HepG2 (cell line): ENCODE measurements around the gene COL2A1.

Experiments used
- ARID5B ChIP-seq: IDR thresholded peaks from 2 replicates; pipeline ENCODE4 v1.4.0; 2020; ENCODE audit warnings: mild to moderate bottlenecking, missing genetic modification reagents
- CREB1 ChIP-seq, 2 experiments: fragments of 450-650 bp in 1 of 2; IDR thresholded peaks; 2 replicates each; pipeline ENCODE4 v1.6.1; 2016 to 2017; ENCODE audit warnings: control low read depth in 1 of 2, mild to moderate bottlenecking in 1 of 2, missing compliant biosample characterization in 1 of 2, missing genetic modification characterization in 1 of 2
- CTCF ChIP-seq: sonication (generic); formaldehyde crosslinking; IDR thresholded peaks from 2 replicates; pipeline ENCODE4 v1.5.0; 2020; ENCODE audit warnings: mild to moderate bottlenecking, missing genetic modification reagents, moderate library complexity
- KLF6 ChIP-seq: IDR thresholded peaks from 2 replicates; pipeline ENCODE4 v1.8.0; 2016; ENCODE audit warnings: missing biosample characterization, missing genetic modification reagents
- POLR2A ChIP-seq, 2 experiments: IDR thresholded peaks; 2 replicates each; pipeline ENCODE4 v1.6.1; 2011; ENCODE audit warnings: low read depth in 2 of 2, low read length in 2 of 2, mild to moderate bottlenecking in 1 of 2, moderate library complexity in 1 of 2; ENCODE audit not compliant: insufficient read depth in 1 of 2
- SKI ChIP-seq: fragments of 450-650 bp; IDR thresholded peaks from one replicate; pipeline ENCODE4 v1.6.1; 2018; ENCODE audit warnings: mild to moderate bottlenecking; ENCODE audit not compliant: partially characterized antibody
- TOE1 ChIP-seq: sonication (generic); formaldehyde crosslinking; IDR thresholded peaks from 2 replicates; pipeline ENCODE4 v1.4.0; 2020; ENCODE audit warnings: mild to moderate bottlenecking, missing genetic modification reagents
- ZNF143 ChIP-seq: sonication (generic); formaldehyde crosslinking; IDR thresholded peaks from 2 replicates; pipeline ENCODE4 v1.4.0; 2020; ENCODE audit warnings: missing genetic modification reagents
- TF ChIP-seq, protein P1 (sequence below): IDR thresholded peaks from 2 replicates; pipeline ENCODE4 v1.6.1; 2012; ENCODE audit warnings: low read depth, low read length, improper control_type of control experiment
- TF ChIP-seq, protein P2 (sequence below): sonication (generic); formaldehyde crosslinking; IDR thresholded peaks from 2 replicates; pipeline ENCODE4 v1.4.0; 2020; ENCODE audit warnings: missing genetic modification reagents

DNA sequence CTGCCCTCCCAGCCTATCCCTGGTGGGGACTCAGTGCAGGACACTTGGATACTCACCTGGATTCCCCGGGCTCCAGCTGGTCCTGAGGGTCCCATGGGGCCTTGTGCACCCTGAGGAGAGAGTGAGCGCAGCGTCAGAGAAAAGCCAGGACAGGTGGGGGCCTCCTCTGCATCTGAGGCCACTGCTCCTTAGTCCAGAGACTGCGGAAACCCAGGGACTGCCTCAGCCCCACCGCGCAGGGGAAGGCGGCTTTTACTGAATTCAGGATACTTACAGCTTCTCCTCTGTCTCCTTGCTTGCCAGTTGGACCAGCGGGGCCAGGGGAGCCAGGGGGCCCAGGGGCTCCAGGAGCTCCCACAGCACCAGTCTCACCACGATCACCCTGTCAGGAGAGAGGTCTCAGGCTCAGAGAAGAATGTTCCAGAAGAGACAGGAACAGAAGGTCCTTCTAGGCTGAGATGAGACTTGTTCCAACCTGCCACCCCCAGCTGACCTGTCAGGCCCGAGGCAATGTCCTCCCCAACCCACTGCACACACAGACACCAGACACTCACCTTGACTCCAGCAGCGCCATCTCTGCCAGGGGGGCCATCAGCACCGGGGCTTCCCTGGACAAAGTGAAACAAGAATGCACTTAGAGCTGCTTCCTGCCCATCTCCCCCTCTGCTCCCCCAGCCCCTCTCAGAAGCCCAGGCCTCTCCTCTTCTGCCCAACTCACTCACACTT lies 27.1 kb downstream of the COL2A1 start:
- TF ChIP-seq ARID5B (CRISPR knock-in tag) (no peak), CTCF (CRISPR knock-in tag) (no peak), POLR2A (IDR thresholded peaks at IDR 0.05; ENCODE audit: insufficient read depth in 1 of 2, low read depth in 2 of 2, low read length in 2 of 2) (no peak), TOE1 (CRISPR knock-in tag) (no peak), ZNF143 (CRISPR knock-in tag) (no peak), SKI (no peak), CREB1 (IDR thresholded peaks at IDR 0.05) (no peak), CREB1 (CRISPR knock-in tag; IDR thresholded peaks at IDR 0.05) (no peak), KLF6 (CRISPR knock-in tag) (no peak)
- TF ChIP-seq, protein P1, sequence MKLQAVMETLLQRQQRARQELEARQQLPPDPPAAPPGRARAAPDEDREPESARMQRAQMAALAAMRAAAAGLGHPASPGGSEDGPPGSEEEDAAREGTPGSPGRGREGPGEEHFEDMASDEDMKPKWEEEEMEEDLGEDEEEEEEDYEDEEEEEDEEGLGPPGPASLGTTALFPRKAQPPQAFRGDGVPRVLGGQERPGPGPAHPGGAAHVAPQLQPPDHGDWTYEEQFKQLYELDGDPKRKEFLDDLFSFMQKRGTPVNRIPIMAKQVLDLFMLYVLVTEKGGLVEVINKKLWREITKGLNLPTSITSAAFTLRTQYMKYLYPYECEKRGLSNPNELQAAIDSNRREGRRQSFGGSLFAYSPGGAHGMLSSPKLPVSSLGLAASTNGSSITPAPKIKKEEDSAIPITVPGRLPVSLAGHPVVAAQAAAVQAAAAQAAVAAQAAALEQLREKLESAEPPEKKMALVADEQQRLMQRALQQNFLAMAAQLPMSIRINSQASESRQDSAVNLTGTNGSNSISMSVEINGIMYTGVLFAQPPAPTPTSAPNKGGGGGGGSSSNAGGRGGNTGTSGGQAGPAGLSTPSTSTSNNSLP = no peak
- TF ChIP-seq, protein P2, sequence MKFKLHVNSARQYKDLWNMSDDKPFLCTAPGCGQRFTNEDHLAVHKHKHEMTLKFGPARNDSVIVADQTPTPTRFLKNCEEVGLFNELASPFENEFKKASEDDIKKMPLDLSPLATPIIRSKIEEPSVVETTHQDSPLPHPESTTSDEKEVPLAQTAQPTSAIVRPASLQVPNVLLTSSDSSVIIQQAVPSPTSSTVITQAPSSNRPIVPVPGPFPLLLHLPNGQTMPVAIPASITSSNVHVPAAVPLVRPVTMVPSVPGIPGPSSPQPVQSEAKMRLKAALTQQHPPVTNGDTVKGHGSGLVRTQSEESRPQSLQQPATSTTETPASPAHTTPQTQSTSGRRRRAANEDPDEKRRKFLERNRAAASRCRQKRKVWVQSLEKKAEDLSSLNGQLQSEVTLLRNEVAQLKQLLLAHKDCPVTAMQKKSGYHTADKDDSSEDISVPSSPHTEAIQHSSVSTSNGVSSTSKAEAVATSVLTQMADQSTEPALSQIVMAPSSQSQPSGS (CRISPR knock-in tag) = no peak
